ENCODE measurements around the gene MACF1.

DNA sequence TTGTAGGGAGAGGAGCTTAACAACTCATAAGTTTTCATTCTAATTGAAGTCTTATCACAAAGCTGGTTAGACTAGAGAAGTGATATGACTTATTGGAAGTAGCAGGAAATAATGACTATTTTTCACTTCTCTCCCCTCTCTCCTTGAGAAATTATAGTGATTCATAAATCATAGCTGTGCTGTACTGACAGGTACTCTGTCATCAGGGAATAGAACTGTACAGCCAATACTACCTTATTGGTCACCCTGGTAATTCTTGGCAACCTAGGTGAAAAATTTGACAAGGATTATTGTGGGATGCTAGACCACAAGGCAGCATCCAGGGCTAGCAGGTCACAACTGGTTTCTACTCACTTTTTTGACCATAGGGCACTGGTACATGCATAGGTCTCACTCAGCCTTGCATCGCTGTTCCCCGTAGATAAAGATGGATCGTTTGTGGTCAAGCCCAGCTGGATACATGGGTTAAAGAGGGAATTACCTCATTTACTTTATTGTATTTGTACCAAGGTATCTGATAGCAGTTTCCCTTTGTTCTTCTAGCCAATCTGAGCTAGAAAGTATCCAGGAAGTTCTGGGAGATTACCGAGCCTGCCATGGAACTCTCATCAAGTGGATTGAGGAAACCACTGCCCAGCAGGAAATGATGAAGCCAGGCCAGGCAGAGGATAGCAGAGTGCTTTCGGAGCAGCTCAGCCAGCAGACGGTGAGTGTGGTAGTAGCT lies 113.6 kb downstream of the MACF1 start:
- TF ChIP-seq, protein P1, sequence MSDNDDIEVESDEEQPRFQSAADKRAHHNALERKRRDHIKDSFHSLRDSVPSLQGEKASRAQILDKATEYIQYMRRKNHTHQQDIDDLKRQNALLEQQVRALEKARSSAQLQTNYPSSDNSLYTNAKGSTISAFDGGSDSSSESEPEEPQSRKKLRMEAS (IDR thresholded peaks at IDR 0.05; ENCODE audit: low read depth, low read length), result no peak
- TF ChIP-seq POLR2A (IDR thresholded peaks at IDR 0.05; ENCODE audit: extremely low read depth, insufficient read length), result no peak
- TF ChIP-seq, protein P2, sequence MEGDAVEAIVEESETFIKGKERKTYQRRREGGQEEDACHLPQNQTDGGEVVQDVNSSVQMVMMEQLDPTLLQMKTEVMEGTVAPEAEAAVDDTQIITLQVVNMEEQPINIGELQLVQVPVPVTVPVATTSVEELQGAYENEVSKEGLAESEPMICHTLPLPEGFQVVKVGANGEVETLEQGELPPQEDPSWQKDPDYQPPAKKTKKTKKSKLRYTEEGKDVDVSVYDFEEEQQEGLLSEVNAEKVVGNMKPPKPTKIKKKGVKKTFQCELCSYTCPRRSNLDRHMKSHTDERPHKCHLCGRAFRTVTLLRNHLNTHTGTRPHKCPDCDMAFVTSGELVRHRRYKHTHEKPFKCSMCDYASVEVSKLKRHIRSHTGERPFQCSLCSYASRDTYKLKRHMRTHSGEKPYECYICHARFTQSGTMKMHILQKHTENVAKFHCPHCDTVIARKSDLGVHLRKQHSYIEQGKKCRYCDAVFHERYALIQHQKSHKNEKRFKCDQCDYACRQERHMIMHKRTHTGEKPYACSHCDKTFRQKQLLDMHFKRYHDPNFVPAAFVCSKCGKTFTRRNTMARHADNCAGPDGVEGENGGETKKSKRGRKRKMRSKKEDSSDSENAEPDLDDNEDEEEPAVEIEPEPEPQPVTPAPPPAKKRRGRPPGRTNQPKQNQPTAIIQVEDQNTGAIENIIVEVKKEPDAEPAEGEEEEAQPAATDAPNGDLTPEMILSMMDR (IDR thresholded peaks at IDR 0.05; ENCODE audit: low read depth, low read length), result no peak

All from NB4 (cell line).